ENCODE data around the gene CATSPERZ.
A peak's percentile ranks its signal among the peaks of the same experiment; 100 is the strongest.

Gene CATSPERZ

GRCh38 chr11:64339754-64340408 is 39.7 kb downstream of the CATSPERZ start, which contains the start of gene CCDC88B:
Gene CCDC88B, plus strand, starts transcription at chr11:64340204. Its CDS starts 63 bp downstream, at chr11:64340267.
- ChIA-PET CTCF (interaction anchor here (21.8 kb wide), 1 partner anchor 11 kb away, joined by 414 read pairs; the partner anchor contains the start of gene RPS6KA4), POLR2A (interaction anchor here (0.6 kb wide), 1 partner anchor 77 kb away, joined by 3 read pairs; no protein-coding TSS in a partner anchor)
- H3K4me3 ChIP-seq (ENCODE audit: low read depth, low read length): no peak within 1 kb of the TSS
- DNase-seq (ENCODE audit: low read depth, low spot score): no peak
- TF ChIP-seq, protein P1, sequence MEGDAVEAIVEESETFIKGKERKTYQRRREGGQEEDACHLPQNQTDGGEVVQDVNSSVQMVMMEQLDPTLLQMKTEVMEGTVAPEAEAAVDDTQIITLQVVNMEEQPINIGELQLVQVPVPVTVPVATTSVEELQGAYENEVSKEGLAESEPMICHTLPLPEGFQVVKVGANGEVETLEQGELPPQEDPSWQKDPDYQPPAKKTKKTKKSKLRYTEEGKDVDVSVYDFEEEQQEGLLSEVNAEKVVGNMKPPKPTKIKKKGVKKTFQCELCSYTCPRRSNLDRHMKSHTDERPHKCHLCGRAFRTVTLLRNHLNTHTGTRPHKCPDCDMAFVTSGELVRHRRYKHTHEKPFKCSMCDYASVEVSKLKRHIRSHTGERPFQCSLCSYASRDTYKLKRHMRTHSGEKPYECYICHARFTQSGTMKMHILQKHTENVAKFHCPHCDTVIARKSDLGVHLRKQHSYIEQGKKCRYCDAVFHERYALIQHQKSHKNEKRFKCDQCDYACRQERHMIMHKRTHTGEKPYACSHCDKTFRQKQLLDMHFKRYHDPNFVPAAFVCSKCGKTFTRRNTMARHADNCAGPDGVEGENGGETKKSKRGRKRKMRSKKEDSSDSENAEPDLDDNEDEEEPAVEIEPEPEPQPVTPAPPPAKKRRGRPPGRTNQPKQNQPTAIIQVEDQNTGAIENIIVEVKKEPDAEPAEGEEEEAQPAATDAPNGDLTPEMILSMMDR (IDR thresholded peaks at IDR 0.05; ENCODE audit: insufficient read depth, low read length, missing control alignments): no peak

DNA sequence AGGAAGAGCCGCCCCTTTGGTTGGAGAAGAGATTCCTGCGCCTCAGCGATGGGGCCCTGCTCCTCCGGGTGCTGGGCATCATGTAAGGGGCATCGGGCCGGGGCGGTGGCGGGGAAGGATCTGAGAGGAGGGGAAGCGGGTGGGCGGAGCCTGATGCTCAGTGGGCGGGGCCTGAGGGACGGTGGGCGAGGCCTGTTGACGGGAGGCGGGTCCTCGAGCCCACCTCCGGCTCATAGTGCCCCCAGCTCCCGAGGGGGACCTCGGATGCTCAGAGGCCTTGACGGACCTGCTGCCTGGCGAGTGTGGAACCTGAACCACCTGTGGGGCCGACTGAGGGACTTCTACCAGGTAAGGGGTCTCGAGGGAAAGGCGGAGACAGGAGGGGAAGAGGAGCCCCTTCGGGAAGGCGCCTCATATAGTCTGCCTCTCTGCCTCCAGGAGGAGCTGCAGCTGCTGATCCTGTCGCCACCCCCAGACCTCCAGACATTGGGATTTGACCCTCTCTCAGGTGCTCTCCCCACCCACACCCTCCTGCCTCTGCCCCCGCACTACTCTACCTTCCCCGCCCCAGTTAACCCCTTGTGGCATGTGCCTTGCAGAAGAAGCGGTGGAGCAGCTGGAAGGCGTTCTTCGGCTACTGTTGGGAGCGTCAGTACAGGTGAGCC is 40.6 kb downstream of the CATSPERZ start:
- TF ChIP-seq, protein P1 (IDR thresholded peaks at IDR 0.05; ENCODE audit: insufficient read depth, low read length, missing control alignments): no peak
- CTCF ChIA-PET: interaction anchor here (1.1 to 21.8 kb wide), 6 partner anchors 1 to 134 kb away, joined by 3 to 414 read pairs (median 8); partner anchors contain the start of genes CCDC88B, ESRRA, FERMT3 and RPS6KA4
- no peak overlapping the region for H3K4me3 ChIP-seq (ENCODE audit: low read depth, low read length)
- DNase-seq (ENCODE audit: low read depth, low spot score): no peak
- POLR2A ChIA-PET: interaction anchor here (1.2 kb wide), 1 partner anchor 23 kb away, joined by 3 read pairs; the partner anchor contains the start of genes PRDX5 and TRMT112

- no peak overlapping the region for H3K4me3 ChIP-seq (ENCODE audit: low read depth, low read length)
- TF ChIP-seq, protein P1 (IDR thresholded peaks at IDR 0.05; ENCODE audit: insufficient read depth, low read length, missing control alignments): no peak
- ChIA-PET CTCF (interaction anchor here (0.6 to 21.8 kb wide), 9 partner anchors 2 to 135 kb away, joined by 3 to 414 read pairs (median 4); partner anchors contain the start of genes CCDC88B, ESRRA, FERMT3 and RPS6KA4), POLR2A (interaction anchor here (1.0 to 1.6 kb wide), 3 partner anchors 9 to 24 kb away, joined by 3 to 10 read pairs (median 3); partner anchors contain the start of genes PRDX5 and TRMT112)
- no peak for DNase-seq (ENCODE audit: low read depth, low spot score)
Observed at GRCh38 chr11:64341429-64341828, 41.3 kb downstream of the CATSPERZ start.

GRCh38 chr11:64341851-64342791 is 42.0 kb downstream of the CATSPERZ start:
- TF ChIP-seq, protein P1 (IDR thresholded peaks at IDR 0.05; ENCODE audit: insufficient read depth, low read length, missing control alignments): peak; percentile 67
- POLR2A ChIA-PET: interaction anchor here (0.7 to 1.6 kb wide), 6 partner anchors 10 to 71 kb away, joined by 3 to 10 read pairs (median 3); partner anchors contain the start of genes ESRRA, PRDX5 and TRMT112
- CTCF ChIA-PET: interaction anchor here (0.6 to 21.8 kb wide), 17 partner anchors 3 to 136 kb away, joined by 3 to 414 read pairs (median 4); partner anchors contain the start of genes CATSPERZ, CCDC88B, ESRRA and FERMT3
- H3K4me3 ChIP-seq (ENCODE audit: low read depth, low read length): peak overlapping the region; percentile 55
- DNase-seq (ENCODE audit: low read depth, low spot score): peak; percentile 28

DNA sequence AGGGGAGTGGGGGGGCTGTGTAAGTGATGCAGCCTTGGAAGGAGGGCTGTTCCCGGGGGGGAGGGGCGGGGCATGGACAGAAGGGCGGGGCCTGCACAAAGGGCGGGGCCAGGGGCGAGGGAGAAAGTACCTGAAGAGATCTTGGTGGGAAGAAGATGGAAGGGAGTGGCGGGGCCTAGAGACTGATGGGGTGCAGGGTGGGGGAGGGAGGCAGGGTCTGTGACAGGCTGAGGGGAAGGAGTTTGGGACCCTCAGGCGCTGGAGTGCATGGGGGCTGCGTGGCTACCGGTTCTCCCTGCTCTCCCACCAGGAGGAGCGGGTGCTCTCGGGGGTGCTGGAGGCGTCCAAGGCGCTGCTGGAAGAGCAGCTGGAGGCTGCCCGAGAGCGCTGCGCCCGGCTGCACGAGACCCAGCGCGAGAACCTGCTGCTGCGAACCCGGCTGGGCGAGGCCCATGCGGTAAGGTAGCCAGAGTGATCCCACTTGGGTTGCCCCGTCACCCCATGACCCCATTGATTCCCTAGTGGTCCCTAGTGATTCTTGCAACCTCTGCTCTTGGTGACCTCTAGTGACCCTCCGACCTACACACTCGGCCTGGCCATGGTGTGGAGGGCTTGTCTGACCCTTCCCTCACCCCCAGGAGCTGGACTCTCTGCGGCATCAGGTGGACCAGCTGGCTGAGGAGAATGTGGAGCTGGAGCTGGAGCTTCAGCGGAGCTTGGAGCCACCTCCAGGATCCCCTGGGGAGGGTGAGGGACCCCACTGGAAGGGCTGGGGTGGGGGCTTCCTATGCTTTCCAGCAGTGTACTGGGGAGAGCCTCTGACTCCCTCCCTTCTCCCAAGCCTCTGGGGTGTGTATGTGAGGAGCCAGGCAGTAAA is 42.9 kb downstream of the CATSPERZ start:
- ChIA-PET CTCF (interaction anchor here (0.8 to 21.8 kb wide), 13 partner anchors 4 to 137 kb away, joined by 3 to 414 read pairs (median 4); partner anchors contain the start of genes CATSPERZ, CCDC88B, ESRRA and PRDX5), POLR2A (interaction anchor here (0.7 to 1.6 kb wide), 4 partner anchors 12 to 72 kb away, joined by 3 to 10 read pairs (median 4); partner anchors contain the start of genes ESRRA and PRDX5)
- DNase-seq (ENCODE audit: low read depth, low spot score): no peak
- no peak overlapping the region; the same call in 1 of the 2 replicates for H3K4me3 ChIP-seq (ENCODE audit: low read depth, low read length)
- TF ChIP-seq, protein P1 (IDR thresholded peaks at IDR 0.05; ENCODE audit: insufficient read depth, low read length, missing control alignments): no peak

All from AG04449 (cell line).